Sigmoid colon (tissue), 4 donors: ENCODE measurements around the gene RLN3.

Experiments used
- CTCF ChIP-seq, 4 experiments: fragments of 450-650 bp in 3 of 4; fragments of 200-600 bp in 1 of 4; IDR thresholded peaks; one replicate each; pipeline ENCODE4 v1.5.1; 2016 to 2019; ENCODE audit warnings: antibody characterized with exemption in 4 of 4, mild to moderate bottlenecking in 3 of 4, moderate library complexity in 2 of 4
- EP300 ChIP-seq, 4 donors: sonication (generic); formaldehyde crosslinking; IDR thresholded peaks; one replicate each; pipeline ENCODE4 v1.6.1; 2017; ENCODE audit warnings: antibody characterized with exemption in 4 of 4

- no peak for TF ChIP-seq CTCF (IDR thresholded peaks at IDR 0.05)
- TF ChIP-seq EP300 (IDR thresholded peaks at IDR 0.05), result no peak
Observed at GRCh38 chr19:13998426-13998825, 29.5 kb upstream of the RLN3 start.
